Stimulated activated naive CD8-positive, alpha-beta T cell treated with anti-CD3 and anti-CD28 coated beads, Interleukin-15, Interleukin-2, amounts not matched to agents 100 U/mL and 50 U/mL, for 24 hours (primary cell): ENCODE measurements around the gene RIC3.

Source experiments
- ATAC-seq: fragments of 150-1000 bp; cut with Tn5 transposase; one replicate; pipeline ENCODE4 v1.10.0; 2021
- DNase-seq: peaks from one replicate; pipeline ENCODE4 v3.0.0; 2021

Gene RIC3

DNA sequence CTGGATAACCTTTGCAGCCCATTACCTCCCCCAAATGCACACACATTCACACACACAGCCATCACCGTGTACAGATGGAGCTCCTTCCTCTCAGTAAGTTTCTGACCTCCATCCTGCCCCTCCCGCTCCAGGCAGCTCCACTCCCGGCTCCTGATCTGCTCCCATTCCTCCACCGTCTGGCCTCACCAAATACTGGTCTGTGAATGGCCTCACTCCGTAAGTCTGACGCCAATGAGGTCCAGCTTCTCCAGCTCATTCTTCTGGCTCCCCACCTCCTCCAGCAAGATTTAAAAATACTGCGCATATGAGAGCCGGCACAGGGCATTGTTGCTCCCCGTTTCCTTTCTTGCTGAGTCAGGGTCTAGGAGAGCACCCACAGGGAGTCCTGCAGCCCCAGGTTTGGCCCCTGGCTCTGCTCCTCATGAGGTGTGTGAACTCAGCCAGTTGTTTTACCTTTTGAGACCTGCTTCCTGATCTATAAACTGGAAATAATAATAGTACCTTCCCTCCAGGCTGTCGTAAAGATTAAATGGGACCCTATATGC is 101.8 kb downstream of the RIC3 start:
- DNase-seq: no peak
- ATAC-seq: no peak

DNA sequence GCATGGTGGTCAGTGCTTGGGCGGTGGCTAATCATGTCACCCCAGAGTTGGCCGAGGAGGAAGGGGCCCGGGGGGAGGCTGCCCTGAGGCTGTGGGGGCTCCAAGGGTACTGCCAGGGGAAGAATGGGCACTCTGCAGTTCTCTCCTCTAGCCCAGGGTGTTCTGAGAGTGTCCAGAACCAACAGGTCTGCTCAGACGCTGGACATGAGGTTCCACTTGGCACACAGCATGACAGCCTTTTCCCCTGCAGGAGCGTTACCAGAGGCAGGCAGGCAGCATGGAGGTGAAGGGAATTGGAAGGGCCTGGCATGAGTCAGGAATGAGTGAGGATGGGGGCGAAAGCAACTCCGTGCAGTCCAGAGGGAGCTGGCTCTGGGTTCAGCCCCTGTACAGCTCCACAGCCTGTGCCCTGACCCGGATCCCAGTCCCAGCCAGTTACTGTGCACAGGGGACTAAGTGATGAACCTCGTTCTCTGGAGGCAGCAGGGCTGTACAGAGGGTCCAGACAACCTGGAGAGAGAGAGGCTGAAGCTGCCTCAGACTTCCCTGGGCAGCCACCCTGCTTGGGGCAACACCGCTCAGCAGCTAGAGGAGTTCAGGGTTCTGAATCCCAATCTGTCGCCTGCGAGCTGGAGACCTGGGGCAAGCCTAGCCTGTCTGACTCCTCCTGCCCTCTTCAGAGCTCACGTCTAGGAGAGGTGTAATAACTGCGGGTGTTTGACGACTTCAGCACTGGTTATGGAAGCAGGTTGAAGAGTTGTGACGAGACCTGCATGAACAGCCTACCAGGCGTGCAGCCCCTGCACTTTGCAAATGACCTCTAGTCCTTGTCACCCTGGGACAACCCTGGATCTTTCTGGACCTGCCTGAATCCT is 102.6 kb downstream of the RIC3 start:
- DNase-seq: no peak
- no peak for ATAC-seq

DNA sequence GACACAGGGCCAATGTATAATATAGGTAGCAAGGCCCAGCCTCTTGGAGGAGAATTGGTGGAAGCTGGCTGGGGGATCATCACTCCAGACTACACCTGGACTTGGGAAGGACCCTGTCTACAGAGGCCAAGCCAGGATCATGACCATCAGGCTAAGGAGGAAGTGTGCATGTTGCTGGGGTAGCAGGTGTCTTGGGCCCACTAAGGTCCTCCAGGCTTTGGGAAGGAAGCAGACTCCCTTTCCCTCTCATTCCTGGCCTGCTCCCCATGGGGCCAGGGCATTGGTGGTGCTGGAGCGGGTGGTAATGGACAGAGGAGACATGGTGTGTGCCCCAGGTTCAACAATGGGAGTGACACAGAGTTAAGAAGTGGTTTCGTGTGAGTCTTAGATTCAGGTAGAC is 103.8 kb downstream of the RIC3 start:
- DNase-seq (no peak), ATAC-seq (no peak)

DNA sequence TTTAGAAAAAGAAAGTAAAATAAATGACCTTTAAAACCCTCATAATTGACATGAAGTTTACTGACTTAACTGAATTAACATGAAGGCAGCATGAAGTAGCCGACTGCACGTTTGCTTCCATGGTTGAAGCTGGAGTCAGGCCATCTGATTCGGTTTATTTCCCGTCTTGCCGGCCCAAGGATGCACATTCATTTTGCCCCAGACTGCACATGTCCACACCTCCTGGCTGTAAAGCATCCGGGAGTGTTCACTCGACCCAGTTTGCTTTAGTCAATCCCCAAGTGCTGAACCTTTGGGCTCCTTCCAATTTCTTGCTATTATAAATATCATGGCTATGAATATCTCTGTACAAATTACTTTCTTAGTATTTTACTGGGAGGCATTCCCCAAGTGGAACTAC is 105.5 kb downstream of the RIC3 start:
- ATAC-seq (no peak), DNase-seq (no peak)

DNA sequence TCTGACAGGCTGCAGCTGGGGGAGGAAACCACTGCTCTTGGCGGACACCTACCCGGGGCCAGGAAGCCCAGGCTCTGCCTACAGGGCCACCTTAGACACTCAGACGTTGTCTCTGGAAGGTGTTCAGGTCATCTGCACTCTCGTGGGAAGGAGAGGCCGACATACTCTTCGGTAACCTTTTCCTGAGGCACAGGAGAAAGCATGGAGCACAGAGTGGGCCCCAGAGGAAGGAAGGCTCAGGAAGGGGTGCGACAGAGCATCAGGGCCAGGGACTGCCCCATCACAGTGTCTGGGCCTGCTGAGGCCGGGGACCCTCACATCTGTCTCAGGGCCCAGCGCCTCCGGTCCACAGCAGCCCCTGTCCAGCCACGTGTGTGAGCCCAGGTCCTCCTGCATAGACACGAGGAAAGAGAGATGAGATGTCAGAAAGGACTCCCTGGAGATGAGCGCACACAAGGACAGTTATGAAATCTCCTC is 106.0 kb downstream of the RIC3 start:
- DNase-seq (no peak), ATAC-seq (no peak)

DNA sequence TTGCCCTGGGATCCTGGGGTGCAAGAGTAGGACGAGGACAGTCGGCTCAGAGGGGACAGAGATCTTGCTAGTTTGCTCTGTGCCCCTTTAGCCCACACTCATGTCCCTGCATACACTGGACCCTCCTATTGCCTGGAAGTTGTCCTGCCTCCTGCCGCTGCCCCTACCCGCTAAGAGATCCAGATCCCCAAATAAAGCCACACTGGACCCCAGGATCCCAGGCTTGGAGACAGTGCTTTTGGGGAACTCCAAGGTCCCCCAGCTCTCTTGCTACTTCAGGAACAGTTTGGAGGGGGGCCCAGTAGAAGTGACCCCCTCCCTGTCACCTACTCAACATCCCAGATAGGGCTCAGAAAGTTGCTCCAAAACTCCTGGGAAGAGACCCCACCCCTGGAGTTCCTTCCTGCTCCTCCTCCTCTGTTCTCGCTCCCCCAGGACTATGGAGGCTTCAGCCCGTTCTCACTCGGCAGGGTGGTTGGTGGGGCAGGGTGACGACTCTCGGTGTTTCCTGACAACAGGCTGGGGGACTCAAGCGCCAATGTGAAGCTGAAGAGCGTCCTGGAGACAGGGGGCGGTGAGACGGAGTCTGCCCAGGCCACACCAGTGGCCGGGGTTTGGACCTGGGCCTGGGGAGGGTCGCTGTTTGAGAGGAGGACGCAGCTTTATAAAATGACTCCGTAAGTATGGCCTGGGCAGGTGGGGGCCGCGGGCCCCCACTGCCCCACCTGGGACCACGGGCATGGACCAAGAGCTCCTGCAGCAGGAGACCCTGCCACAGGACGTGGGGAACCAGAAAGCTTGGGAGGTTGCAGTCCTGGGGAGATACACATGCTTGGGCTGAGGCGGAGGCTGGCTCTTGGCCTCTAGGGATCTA is 107.0 kb downstream of the RIC3 start:
- ATAC-seq (no peak), DNase-seq (no peak)

DNA sequence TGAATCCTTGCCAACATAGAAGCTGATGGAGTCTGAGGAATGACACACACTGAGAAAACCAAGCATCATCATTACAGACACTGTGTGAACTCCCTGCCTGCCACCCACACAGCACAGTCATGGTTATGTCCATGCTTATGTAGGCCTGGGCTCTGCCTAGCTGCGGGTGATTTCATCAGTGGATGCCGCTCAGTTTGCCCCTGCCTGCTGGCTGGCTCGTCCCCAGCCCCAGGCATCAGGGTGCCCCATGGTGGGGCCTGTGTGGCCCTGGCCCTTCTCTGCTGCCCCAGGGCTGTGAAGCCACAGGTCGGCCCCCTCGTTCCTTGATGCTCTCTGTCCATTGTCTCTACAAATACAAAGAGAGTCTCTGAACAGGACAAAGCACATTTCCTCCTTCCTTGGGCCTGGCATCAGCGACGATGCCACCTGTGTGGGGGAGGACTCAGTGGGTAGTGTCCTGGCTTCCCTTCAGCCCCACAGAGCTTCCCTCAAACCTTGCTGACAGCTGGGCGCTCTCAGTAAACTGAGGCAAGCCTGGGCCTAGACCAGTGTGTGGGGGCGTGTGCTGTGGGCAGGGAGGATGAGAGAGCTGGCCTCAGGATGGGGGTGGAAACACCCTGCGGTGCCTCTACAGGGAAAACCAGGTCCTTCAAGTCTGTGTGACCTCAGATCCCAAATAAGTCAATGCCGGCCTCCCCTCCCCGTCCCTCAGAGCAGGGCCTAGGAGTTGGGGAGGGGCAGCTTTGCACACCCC is 107.8 kb downstream of the RIC3 start:
- ATAC-seq (no peak), DNase-seq (no peak)

DNA sequence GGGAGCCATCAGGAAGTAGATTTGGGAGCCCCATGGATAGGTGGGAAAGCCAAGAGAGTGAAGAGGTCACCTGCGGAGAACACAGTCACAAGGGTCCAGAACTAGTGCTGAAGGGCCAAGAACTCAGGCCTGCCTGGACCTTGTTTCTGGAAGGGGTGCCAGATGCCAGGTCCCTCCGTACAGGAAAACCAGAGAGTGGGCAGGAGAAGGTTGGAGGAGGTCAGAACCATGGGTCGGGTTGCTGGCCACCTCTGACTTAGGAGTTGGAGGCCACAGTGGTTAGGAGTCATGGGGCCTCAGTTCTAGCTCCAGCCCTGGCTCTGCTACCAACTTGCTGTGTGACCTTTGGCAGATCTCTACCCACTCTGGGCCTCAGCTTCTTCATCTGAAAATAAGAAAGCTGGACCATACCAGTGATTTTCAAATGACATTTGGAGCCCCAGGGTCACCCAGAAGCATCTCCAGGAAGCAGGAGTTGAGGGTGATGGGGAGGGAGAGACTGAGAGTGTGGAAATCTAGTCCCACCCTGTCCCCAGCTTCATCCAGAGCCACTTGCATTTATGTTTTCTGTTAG is 108.6 kb downstream of the RIC3 start:
- DNase-seq (no peak), ATAC-seq (no peak)

DNA sequence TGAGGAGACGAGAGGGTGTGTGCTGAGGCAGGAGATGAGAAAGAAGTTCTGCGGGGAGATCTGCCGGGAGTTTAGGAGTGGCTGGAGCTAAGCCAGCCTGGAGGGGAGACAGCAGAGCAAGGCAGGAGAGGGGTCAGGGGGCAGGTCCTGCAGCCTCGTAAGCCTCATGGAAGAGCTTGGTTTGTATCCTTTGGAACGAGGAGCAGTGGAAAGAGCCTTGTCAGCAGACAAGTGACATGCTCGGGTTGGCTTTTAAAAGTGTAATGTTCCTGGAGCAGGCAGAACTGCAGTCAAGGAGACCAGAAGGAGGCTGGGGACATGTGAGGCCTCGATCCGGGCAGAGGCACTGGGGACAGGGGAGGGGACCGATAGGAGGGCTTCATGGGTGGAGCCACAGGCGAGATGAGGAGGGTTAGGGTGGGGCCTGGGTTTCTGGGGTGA is 109.2 kb downstream of the RIC3 start:
- no peak for ATAC-seq
- DNase-seq: no peak

DNA sequence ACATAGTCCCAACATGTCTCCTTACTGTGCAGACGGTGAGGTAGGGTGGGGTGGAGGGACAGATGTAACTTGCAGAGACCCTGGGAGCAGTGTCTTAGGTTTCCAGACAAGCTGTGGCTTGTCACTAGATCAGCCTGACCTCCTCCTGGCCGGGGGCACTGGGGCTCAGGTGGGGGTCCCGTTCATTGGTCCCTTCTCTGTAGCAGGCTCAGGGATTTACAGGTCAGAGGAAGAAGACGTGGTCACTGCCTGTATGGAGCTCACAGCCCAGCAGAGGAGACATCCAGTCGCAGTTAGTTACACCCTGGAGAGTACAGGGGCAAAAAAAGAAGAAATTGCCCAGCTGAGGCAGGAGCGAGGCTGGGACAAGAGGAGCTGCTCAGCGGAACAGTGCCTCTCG is 109.8 kb downstream of the RIC3 start:
- DNase-seq (no peak), ATAC-seq (no peak)

DNA sequence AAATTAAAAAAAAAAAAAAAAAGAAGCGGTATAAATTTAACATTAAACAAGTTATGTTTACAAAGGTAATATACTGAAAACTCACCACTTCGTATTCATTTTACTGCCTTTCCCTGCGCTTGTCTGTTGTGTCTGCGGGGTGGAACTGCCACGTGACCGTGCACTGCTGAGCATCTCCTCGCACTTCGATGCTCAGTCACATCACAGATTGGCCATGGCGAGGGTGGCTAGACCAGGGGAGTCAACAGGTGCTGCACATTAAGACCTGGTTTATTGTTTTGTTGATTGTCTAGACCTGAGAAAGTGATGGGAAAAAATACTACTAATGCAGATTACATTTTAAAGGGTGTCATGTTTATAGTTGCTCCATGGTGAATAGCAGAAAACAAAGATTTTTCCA is 110.6 kb downstream of the RIC3 start:
- ATAC-seq (no peak), DNase-seq (no peak)

DNA sequence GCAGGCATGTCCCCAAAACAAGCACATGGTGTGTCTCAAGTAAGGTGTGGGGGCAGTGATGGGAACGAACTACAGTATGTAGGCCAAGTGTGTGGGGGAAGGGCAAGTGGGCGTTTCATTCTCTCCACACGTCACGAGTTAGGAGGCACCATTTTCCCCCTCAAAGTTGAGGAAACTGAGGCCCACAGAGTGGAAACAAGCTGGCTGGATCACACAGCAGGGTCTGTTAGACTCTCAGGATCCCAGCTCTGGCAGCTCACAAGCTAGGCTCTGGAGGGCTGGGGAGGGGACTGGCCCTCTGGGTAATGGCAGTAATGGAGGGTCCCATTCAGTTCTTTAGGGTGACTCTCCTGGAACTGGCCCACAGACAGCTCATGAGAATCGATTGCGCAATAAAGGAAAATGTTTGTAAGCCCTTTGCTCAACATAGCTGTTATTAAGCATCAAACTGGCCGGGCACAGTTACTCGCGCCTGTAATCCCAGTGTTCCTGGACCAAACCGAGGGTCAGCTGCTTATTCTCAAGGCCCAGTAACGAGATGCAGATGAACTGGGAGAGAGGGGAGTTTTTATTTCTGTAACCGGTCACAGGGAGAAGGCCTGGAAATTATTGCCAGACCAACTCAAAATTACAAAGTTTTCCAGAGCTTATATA is 111.9 kb downstream of the RIC3 start:
- ATAC-seq (no peak), DNase-seq (no peak)
